Kidney capillary endothelial cell (primary cell): Measurements from ENCODE around the gene ELAC1.
"Not testable (repeated sequence)": the region's sequence is repeated elsewhere in the genome, so short reads cannot be mapped to it uniquely, and the experiment has no call there.

Experiments used
- DNase-seq: peaks from one replicate; pipeline ENCODE4 v3.0.0-alpha.2; 2018; ENCODE audit warnings: low spot score

ELAC1 gene

DNA sequence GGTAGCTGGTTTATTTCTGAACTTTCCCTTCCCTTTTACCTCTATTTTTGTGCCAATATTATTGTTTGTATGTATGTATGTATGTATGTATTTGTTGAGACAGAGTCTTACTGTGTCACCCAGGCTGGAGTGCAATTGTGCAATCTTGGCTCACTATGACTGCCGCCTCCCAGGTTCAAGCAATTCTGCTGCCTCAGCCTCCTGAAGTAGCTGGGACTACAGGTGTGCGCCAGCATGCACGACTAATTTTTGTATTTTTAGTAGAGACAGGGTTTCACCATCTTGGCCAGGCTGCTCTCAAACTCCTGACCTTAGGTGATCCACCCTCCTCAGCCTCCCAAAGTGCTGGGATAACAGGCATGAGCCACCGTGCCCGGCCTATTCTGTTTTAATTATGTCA is 4.6 kb downstream of the ELAC1 start:
- DNase-seq, result not testable (repeated sequence)

DNA sequence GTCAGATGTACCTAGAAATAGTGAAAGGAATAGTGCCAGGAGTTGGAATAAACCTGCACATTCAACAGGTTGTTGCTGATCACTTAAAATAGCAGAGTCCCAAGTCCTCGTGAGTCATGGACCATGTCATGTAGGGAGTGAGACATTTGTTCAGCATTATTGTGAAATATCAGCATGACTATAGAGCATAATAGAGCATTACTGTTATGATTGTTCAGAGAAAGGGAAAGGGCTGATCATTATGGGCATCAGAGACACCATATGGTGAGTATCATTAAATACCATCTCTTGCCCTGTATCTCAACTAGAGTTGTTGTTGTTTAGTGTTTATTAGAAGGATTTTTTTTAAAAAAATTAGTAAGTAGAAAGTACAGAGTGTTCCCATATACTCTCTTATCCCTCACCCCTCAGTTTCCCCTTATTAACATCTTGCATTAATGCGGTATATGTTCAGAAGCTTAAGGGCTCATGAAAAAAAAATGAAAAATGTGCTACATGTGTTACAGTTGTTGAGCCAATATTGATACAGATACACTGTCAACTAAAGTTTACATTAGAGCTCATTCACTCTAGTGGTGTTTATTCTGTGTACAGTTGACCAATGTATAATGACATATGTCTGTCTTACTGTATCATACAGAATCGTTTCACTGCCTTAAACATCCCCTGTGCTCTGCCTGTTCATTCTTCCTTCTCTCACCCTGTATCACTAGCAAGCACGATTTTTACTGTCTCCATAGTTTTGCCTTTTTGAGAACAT is 5.7 kb downstream of the ELAC1 start:
- DNase-seq, result no peak

DNA sequence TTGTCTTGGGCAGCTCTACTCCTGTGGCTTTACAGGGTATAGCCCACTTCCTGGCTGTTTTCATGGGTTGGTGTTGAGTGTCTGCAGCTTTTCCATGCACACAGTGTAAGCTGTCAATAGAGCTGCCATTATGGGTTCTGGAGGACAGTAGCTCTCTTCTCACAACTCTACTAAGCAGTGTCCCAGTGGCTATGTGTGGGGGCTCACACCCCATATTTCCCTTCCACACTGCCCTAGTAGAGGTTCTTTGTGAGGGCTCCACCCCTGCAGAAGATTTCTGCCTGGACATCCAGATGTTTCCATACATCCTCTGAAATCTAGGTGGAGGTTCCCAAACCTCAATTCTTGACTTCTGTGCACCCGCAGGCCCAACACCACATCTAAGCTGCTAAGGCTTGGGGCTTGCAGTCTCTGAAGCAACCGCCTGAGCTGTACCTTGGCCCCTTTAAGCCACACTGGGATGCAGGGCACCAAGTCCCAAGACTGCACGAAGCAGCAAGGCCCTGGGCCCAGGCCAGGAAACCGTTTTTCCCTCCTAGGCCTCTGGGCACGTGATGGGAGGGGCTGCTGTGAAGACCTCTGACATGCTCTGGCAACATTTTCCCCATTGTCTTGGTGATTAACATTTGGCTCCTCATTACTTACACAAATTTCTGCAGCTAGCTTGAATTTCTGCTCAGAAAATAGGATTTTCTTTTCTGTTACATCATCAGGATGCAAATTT is 9.4 kb downstream of the ELAC1 start:
- DNase-seq, result no peak

DNA sequence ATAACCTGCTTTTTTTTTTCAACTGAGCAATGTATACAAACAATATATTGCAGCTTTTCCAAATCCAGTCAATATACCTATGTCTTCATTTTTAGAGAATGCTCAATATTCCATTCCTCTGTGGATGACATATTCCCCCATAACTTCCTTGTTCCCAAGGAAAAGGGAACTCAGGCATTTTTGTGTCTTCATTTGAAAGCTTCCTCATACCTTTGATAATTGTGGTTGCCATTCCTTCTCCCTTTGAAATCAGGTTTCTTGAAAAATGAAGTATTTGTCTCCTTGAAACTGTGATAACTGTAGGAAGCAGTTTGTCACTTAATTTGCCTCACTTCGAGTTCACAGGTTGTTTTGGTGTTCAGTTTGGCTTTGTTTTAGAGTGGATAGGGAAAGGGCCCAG is 13.5 kb downstream of the ELAC1 start:
- DNase-seq, result no peak

DNA sequence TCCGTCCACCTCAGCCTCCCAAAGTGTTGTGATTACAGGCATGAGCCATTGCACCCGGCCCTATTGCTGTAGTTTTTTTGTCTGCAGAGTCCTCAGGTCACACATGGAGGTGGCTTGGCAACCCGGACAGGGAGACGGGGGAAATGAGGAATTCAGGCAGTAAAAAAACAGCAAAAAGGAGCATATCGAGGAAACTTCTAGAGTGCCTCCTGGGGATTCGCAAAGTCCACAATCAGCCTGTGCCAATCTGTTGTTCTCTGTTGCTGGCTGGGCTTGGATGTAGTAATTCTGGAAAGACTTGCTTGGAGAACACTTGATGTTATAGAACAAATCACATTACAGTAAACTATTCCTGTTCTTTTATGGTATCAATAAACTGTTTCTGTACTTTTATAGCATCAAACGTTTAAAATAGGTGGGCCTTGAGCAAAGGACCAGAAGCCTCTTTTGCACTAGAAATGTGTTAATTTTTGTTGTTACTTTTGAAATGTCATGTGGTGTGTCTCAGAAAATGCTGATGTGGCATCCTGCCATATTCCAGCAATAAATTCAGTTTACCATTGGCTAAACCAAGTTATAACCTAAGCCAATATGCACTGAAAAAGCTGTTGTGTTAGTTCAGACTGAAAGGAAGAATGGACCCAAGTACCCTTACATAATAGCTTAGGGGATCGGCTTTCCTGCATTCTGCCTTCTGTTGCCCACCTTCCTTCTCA is 14.4 kb downstream of the ELAC1 start:
- DNase-seq, result no peak

DNA sequence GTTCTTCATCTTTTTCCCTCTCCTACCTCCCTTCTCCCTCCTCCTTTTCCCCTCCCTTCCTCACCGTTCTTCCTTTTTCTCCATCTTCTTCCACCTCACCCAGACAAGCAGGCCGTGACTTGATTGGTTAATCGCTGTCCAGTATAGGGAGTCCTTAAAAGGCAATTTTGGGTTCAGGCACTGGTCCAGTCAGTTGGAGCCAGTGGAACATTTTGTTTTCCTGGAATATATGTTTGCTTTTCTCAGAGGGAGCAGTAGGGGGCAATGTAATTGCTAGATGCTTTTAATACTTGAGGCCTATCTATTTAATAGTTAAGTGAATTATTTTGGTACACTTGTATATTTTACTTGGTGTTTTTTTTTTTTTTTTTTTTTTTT is 15.0 kb downstream of the ELAC1 start:
- no peak for DNase-seq

DNA sequence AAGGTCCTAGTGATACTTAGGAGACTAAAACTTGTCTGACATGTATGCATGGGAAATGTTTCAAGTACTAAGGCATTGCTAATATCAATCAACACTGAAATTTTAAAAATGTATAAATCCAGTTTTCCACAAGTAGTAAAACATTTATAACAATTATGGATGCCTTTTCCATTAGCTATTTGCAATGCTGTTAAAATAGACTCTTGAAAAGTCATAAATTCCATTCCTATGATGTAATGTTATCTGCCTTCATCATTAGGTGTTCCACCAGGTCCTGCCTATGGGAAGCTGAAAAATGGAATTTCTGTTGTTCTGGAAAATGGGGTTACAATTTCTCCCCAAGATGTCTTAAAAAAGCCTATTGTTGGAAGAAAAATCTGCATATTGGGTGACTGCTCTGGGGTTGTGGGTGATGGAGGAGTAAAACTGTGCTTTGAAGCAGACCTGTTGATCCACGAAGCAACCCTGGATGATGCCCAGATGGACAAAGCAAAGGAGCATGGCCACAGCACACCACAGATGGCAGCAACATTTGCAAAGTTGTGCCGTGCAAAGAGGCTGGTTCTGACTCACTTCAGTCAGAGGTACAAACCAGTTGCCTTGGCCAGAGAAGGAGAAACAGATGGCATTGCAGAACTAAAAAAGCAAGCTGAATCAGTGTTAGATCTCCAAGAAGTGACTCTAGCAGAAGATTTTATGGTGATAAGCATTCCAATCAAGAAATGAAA is 18.7 kb downstream of the ELAC1 start:
- DNase-seq, result no peak

DNA sequence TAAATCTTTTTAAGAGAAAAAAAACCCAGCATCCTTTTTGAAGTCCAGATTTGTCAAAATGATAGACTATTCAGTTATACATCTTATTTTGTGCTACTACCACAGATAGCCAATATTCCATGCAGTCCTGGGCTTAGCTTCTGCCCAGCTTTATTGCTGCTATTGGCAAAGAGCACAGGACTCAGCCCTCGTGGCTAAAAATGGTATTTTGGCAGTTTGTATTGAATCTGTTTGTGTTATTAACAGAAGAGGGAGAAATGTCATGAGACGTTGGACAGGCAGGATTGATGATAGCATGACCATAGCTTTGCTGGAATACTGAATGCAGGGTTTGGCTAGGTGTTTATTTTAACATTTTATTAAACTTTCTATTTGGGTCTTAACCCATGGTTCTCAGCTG is 19.4 kb downstream of the ELAC1 start:
- DNase-seq, result no peak

DNA sequence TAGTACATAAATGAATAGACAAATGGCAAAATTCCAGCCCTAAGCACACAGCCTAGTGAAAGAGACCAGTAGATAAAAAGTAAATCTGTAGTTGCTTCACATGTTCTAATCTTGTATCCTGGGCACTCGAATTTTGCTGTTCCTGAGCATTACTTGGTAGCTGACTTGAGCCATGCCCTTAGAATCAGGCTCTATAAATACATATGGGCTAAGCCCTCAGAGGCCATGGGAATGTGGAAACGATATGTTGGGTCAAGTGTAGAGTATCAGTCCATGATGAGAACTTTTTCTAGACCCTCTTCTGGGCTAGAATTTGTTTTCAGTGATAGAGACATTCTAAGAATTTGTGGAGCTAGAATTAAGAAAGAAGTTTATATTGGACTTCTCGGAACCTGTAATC is 21.9 kb downstream of the ELAC1 start:
- DNase-seq, result no peak

DNA sequence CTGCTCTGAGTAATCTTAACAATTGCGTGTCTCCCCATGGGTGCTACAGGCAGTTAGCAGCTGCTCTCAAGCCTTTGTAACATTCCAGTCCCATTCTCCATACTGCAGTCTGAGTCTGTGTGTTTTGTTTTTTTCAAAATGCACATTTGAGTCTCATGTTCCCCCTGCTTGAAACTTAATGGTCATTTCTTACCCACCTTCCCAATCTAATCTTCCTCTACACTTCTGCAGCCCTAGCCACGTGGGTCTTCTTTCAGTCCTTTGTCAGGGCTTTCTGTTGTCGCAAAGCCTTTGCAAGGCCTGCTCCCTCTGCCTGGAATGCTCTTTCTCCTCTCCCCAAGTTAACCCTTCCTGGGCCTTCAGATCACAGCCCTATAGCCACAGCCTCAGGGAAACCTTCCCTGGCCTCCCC is 24.5 kb downstream of the ELAC1 start:
- DNase-seq, result no peak

DNA sequence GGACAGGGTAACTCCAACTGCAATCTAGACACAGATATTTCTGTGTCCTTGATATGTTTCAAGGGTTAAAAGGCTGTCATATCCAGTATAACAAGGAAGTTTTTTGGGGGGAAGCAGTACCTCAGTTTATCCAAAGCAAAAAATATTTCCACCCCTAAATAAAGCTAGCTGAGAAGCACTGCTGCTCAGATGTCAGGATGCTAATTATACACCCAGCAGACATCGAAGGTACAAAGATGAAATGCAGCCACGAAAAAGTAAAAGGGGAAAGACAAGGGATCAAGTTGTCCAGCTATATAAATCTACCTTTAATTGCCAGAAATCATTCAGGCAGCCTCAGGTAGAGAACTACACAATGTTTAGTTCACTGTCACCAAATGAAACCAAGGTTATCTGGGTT is 26.2 kb downstream of the ELAC1 start:
- DNase-seq, result no peak

DNA sequence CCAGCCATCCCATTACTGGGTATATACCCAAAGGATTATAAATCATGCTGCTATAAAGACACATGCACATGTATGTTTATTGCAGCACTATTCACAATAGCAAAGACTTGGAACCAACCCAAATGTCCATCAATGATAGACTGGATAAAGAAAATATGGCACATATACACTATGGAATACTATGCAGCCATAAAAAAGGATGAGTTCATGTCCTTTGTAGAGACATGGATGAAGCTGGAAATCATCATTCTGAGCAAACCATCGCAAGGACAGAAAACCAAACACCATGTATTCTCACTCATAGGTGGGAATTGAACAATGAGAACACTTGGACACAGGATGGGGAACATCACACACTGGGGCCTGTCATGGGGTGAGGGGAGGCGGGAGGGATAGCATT is 35.3 kb downstream of the ELAC1 start:
- DNase-seq, result not testable (repeated sequence)

DNA sequence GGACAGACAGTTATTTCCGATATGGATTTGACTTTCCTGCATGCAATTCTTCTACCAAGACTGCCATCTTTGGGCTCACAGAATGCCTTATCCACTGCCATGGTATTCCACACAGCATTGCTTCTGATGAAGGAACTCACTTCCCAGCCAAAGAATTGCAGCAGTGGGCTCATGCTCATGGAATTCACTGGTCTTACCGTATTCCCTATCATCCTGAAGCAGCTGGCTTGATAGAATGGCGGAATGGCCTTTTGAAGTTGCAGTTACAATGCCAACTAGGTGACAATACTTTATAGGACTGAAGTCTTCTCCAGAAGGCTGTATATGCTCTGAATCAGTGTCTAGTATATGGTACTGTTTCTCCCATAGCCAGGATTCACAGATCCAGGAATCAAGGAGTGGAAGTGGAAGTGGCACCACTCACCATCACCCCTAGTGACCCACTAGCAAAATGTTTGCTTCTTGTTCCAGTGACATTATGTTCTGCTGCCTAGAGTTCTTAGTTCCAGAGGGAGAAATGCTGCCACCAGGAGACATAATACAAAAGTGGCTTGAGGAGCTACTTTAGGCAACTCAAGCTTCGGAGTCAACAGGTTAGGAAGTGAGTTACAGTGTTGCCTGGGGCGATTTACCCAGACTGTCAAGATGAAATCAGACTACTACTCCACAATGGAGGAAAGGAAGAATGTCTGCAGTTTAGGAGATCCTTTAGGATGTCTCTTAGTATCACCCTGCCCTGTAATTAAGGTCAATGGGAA is 38.4 kb downstream of the ELAC1 start:
- no peak for DNase-seq

DNA sequence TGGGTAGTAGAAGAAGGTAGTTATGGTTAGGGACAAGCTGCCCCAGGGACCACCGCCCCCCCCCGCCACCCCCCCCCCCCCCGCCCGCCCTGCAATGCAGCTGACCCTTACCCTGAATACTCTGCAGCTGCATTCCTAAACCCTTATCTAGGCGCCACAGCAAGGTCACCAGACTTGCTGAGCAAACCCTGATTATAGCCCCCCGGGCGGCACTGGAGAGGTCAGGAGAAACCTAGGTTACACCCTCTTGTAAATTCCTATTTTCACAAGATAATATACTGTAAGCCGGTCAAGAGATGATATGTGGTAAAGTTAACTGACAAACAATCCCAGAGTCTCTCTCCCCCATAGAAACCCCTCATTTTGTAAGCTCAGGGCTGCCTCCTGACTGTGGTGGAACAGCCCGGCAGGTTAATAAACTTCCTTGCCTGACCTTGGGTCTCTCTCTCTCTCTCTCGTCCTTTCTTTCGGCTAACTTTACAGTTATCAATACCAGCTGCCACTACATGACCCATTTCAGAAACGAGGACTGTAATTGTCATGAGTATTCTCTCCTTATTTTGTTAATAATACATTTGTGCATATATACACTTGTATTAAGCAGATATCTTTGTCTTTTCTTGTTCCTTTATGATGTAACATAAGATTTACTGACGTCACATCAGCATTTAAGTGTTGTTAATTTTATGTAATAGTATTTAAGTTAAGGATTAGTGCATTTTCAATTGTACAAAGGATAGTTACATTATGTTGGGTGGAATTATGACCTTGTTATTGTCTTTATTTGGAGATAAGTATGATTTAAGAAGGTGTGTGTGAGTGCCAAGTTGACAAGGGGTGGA is 39.3 kb downstream of the ELAC1 start:
- DNase-seq, result no peak

DNA sequence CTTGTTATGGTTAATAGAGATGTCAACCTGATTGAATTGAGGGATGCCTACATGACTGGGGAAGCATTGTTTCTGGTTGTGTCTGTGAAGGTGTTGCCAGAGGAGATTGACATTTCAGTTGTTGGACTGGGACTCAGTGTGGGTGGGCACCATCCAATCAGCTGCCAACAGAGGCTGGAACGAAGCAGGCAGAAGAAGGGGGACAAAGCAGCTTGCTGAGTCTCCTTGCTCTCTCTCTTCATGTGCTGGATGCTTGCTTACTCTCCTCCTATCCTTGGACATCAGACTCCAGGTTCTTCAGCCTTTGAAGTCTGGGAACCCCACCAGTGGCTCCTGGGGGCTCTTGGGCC is 39.9 kb downstream of the ELAC1 start:
- DNase-seq, result no peak

DNA sequence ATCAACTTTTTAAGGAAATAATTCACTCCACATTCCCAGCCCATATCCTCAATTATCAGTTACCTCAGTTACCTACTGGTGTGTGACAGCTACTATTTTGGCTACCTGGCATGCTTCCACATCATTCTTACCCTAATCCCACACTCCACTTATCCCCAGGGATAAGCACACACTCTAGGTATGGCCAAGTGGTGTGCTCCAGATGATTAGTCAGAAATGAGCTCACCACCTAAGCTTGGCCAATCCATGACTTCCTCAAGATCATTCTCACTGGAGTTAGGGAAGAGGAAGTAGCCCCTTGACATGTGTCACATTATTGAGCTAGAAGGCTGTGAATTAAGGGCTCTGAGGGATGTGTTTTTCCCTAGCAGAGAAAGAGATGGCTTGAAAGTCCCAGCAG is 41.2 kb downstream of the ELAC1 start:
- no peak for DNase-seq

DNA sequence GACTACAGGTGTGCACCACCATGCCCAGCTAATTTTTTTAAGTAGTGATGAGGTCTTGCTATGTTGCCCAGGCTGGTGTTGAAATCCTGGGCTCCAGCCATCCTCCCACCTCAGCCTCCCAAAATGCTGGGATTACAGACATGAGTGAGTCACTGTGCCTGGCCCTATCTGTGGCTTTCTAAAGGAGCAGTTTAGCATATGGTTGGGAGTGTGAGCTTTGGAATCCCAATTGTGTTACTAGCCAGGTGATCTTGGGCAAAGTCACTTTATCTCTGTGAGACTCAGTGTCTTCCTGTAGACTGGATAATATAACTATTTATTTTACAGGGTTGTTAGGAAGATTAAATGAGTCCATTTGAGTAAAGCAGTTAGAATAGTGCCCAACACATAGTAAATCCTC is 42.4 kb downstream of the ELAC1 start:
- no peak for DNase-seq

DNA sequence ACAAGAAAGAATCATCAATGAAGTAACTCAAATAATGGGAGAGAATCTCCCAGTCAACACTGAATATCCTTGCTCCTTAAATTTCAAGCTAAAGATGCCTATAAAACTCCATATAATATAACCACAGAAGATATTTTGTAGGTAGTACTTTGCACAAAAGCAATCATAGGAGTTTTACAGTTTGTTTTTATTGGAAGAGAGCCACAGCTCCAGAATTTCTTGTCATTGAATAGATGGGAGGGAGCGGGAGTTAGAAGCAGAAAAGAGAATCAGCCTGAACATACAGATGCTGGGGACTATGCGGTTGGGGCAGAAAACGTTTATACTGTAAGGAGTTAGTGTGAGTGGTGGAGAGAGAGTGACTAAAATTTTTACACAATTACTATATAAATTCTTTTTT is 43.9 kb downstream of the ELAC1 start:
- DNase-seq, result no peak

DNA sequence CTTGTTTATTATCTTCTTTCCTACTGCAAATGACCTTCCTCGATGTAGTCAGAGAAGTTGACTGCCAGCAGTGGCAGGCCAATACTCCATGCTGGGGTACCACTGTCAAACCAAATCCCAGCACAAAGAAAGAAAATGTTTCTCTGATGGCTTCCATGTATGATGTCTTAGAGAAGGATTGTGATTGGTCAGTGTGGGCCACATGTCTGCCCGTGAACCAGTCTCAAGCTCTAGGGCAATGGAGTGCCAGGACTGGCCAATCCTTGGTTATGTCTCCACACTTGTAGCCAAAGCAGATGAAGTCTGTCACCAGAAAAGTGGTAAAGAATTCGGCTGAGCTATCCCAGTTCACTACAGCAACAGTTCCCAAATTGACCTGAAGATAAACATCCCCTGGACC is 44.6 kb downstream of the ELAC1 start:
- DNase-seq, result no peak

DNA sequence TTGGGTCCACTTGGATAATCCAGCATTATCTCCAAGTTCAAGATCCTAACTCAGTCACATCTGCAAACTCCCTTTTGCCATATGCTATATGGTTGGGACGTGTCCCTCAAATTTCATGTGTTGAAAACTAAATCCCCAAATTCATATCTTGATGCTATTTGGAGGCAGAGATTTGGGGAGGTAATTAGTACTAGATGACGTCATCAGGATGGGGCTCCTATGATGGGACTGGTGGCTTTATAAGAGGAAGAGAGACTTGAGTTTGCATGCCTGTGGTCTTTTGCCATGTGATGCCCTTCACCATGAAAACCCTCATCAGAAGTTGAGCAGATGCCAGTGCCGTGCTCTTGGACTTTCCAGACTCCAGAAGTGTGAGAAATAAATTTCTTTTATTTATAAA is 45.4 kb downstream of the ELAC1 start:
- no peak for DNase-seq
